GM18508 (cell line): ENCODE results near the gene ZNF445.
"Not testable (repeated sequence)": the region's sequence is repeated elsewhere in the genome, so short reads cannot be mapped to it uniquely, and the experiment has no call there.

Source experiments
- ATAC-seq: cut with Tn5 transposase; IDR thresholded peaks from one replicate; pipeline ENCODE4 v1.9.1; 2021; ENCODE audit warnings: moderate number of reproducible peaks; ENCODE audit not compliant: insufficient read depth, unreplicated experiment

Gene ZNF445

GRCh38 chr3:44411031-44411645, 66.3 kb downstream of the ZNF445 start:
- no peak for ATAC-seq

GRCh38 chr3:44409640-44410410, 67.6 kb downstream of the ZNF445 start:
- no peak for ATAC-seq

- no peak for ATAC-seq
Measured at GRCh38 chr3:44402548-44402947, 74.9 kb downstream of the ZNF445 start.

- no peak for ATAC-seq
Measured at GRCh38 chr3:44400771-44401170, 76.7 kb downstream of the ZNF445 start.

GRCh38 chr3:44398853-44399252, 78.6 kb downstream of the ZNF445 start:
- ATAC-seq = no peak

- not testable (repeated sequence) for ATAC-seq
Measured at GRCh38 chr3:44398271-44398670, 79.2 kb downstream of the ZNF445 start.

- ATAC-seq = no peak
Measured at GRCh38 chr3:44396200-44397171, 81.0 kb downstream of the ZNF445 start.

- no peak for ATAC-seq
Measured at GRCh38 chr3:44395714-44396113, 81.8 kb downstream of the ZNF445 start.

GRCh38 chr3:44392489-44392888, 85.0 kb downstream of the ZNF445 start:
- no peak for ATAC-seq

GRCh38 chr3:44387404-44387803, 90.1 kb downstream of the ZNF445 start:
- ATAC-seq = no peak
